ENCODE measurements around the gene ARID1B.
"Not testable (repeated sequence)": the region's sequence is repeated elsewhere in the genome, so short reads cannot be mapped to it uniquely, and the experiment has no call there.

Gene ARID1B

DNA sequence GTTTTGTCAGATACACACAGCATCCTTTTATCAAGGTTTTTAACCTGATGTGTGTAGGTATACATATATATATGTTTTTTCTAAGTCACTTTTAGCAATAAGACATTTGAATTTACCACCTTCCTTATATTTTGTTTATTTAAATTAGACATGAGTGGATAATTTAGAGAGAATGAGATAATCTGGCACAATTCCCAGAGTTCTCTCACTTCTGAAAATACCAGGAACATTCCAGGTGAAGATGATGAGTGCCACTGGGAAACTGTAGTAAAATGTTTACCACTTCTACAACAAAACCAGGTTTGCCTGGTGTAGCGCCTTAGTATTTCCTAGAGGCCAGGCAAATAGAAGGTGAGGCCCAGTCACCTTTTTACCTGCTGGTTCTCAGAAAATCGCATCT, 356.7 kb downstream of the ARID1B start:
- no peak for DNase-seq (ENCODE audit: low spot score)

DNA sequence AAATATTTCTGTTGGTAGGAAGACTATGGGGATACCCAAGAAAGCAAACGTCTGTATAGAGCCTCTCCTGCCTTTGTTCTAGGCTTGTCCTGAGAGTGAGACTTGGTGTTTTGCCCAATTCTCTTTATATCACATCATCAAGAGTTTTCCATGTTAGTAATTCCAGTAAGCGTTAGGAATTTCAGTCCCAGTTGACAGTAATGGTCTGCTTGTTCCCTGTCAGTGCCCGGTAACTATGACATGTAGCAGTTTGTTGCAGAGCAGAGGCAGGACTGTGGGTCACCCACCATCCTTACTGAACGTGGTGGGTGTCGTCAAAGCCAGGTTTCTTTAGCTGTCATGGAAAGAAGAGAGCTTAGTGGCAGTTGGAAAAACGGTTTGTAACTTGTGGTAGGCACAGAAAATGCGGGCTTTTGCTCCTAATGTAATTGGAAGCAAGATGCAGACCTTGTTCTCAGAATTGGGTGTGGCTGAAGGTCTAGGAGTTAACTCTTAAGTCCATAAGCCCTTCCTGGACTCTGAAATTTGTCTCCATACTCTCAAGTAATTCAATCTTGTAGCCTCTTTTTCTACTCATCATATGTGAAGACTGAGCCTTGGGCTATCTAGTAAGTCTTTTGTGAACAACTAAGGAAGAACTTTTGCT, 357.3 kb downstream of the ARID1B start:
- DNase-seq (ENCODE audit: low spot score): no peak

GRCh38 chr6:157135691-157136090, 358.5 kb downstream of the ARID1B start:
- DNase-seq (ENCODE audit: low spot score): no peak

DNA sequence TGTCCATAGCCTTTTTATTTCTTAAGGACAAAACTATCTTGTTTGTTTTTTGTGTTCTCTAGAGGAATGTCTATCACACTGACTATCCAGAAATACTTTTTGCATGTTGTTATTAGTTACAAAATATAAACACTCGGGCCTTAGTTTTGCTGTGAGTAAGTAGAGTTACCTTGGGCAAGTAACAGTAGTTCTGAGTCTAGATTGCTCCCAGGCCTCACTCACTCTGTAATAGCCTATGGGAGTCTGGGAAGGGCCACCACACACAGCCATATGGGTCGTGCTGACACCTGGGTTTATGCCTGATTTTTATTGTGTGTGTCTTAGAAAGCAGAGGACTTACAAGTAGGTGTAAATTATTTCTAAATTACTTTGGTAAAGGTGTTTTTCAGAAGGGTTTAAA, 360.3 kb downstream of the ARID1B start:
- DNase-seq (ENCODE audit: low spot score): no peak

GRCh38 chr6:157139054-157139708, 362.0 kb downstream of the ARID1B start:
- no peak for DNase-seq (ENCODE audit: low spot score)

- no peak for DNase-seq (ENCODE audit: low spot score)
These were observed 366.2 kb downstream of the ARID1B start for GRCh38 chr6:157143171-157143889.

DNA sequence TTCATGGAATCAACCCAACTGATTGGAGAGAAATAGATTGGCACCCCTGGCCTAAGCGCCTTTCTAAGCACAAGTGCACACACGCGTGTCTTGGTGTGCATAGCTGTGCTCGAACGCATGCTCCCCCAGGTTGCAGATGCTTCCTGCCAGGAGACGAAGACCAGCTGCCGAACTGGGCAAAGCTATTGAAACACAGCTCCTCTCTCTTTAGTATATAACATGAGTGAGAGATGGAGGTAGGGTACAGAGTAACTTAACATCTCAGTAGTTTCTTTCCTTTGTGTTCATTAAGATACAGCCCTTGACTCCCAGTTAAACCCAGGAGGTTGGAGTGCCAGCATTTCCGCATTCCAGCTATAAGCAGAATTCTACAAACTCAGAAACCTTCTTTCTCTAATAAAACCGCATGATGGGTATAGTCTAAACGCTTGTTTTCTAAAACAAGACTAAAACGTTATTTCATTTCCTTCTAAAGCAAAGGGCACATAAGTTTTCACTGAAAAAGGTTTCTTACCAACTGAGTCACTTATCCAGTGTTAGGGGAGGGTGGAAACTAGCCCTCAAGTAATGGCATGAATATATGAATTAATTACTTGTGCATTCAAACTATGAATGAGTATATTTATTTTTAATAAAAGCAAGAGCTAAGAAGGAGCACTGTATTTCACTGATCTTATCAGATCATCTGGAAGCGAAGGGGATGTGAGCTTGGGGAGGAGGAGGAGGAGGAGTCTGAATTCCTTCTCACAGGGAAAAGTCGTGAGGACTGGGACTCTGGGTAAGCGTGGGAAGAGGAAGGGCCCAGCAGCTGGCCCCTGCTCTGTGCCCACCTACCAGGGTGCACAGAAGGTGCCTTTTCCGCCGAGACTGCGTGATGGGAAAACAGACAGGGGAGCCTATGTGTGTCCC, 367.0 kb downstream of the ARID1B start:
- DNase-seq (ENCODE audit: low spot score): no peak

DNA sequence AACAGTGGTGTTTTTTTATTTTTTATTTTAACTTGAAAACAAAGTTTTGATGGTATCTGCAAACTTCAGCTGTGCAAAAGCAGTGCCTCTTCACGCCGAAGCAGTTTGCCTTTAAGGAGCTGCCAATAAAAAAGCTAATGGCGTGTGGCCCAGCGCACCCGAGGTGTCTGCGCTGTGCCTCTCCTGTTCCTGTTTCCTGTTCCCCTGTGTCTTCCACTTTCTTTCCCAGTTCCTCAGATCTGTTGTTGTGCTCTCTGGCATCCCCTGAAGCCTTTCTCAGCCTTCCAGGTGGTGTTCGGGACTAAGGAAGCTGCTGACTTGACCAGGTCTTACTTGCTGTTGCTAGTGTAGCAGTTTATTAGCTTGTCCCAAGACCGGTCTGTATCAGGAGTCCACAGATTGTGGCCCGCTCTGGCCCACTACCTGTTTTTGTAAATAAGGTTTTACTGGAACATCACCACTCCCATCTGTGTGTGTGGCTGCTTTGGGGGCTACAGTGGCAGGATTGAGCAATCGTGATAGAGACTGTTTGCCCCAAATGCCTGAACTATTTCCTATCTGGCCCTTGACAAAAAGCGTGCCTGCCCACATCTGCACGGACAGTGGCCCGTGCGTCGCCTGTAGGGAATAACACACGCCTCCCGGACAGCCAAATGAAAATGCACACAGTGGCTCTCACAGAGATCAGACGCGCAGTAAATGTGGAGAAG, 367.8 kb downstream of the ARID1B start:
- peak; percentile 57 for DNase-seq (ENCODE audit: low spot score)

- DNase-seq (ENCODE audit: low spot score): no peak
These were observed 368.6 kb downstream of the ARID1B start for GRCh38 chr6:157145656-157146285.

DNA sequence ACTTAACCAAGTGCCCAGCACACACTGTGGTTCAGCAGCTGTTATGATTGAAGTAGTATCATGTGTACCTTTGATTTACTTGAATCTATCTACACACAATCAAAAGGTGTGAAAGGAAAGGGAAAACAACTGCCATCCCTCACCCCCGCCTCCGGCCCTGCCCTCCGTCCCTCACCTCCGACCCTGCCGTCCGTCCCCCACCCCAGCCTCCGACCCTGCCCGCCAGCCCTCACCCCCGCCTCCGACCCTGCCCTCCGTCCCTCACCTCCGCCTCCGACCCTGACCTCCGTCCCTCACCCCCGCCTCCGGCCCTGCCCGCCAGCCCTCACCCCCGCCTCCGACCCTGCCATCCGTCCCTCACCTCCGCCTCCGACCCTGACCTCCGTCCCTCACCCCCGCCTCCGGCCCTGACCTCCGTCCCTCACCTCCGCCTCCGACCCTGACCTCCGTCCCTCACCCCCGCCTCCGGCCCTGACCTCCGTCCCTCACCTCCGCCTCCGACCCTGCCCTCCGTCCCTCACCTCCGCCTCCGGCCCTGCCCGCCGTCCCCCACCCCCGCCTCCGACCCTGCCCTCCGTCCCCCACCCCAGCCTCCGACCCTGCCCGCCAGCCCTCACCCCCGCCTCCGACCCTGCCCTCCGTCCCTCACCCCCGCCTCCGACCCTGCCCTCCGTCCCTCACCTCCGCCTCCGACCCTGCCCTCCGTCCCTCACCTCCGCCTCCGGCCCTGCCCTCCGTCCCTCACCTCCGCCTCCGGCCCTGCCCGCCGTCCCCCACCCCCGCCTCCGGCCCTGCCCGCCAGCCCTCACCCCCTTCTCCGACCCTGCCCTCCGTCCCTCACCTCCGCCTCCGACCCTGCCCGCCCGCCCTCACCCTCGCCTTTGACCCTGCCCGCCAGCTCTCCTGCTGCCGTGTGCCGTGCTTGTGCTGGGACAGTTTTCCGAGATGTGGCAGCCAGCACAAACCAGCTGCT, 370.2 kb downstream of the ARID1B start:
- DNase-seq (ENCODE audit: low spot score): not testable (repeated sequence)

GRCh38 chr6:157148391-157149323, 371.5 kb downstream of the ARID1B start:
- peak; percentile 53 for DNase-seq (ENCODE audit: low spot score)

GRCh38 chr6:157150076-157150475, 372.9 kb downstream of the ARID1B start:
- DNase-seq (ENCODE audit: low spot score): no peak

DNA sequence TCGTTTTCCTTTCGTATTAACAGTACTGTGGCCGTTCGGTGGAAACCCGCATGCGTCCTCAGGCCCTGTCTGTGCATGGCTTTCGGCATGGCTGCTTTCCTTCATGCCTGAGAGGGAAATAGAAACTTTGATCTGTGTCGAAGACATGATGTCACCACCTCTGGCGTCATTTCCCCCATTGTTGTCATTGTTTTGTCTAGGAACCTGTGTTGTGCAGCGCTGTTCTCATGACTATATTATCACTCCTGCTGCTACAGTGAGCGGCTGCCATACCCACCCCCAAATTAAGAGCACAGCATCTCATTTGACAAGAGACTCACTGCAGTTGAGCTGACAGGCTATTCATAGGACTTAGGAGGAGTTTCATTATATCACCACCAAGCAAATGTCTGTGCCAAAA, 373.9 kb downstream of the ARID1B start:
- DNase-seq (ENCODE audit: low spot score): no peak

- DNase-seq (ENCODE audit: low spot score): no peak
These were observed 374.8 kb downstream of the ARID1B start for GRCh38 chr6:157151989-157152388.

DNA sequence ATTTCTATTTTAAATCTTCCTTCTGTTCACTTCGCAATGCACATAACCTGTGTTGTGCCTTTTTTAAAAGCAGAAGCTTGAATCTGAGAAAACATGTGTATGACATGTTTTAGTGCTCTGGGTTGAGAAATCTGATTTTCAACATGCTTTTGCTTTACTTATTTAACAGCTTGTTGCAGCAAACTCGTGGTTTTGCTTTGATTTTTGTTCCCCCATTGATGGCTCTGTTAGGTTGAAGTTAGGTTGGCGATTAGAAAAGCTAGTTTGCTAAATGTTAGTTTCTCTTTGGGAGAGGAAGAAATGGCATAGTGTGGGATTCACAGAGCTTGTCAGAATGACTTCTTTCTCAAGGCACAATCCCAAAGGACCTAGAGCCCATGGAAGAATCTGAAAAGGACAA, 375.4 kb downstream of the ARID1B start:
- no peak for DNase-seq (ENCODE audit: low spot score)

DNA sequence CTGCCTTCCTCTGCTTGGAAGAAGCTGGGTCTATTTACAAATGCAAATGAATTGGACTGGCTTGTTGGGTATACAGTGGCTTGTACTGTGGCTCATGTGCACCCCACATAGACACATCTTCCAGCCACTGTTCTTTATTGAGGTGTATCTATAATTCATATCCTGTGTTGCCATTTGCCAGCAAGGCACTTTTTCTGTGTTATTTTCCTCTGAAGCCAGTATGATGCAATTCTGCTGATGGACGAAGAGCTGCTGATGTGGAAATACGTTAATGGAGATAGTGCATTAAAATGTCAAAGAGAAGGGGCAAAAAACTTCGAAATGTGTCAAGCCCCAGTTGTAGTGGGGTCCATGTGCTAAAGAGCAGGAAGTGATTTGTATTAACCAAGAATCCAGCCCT, 378.6 kb downstream of the ARID1B start:
- DNase-seq (ENCODE audit: low spot score): no peak

DNA sequence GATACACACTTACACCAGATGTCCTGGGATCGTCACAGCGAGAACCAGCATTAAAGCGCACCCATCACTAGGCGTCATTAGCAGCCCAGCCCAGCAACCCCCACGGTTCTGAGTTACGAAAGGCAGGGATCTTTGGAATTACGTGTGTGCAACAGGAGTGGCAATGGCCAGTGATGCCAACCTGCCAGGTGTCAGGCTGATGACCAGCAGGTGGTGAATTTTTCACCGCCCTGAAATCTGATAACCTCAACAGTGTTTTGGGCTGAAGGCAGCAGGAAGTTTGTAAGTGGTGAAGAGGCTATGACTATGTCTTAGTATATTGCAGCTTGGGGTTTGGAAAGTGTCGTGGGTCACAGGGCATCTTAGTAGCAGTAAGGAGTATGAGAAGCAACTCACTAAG, 380.1 kb downstream of the ARID1B start:
- no peak for DNase-seq (ENCODE audit: low spot score)

- no peak for DNase-seq (ENCODE audit: low spot score)
These were observed 381.3 kb downstream of the ARID1B start for GRCh38 chr6:157158456-157158855.

- DNase-seq (ENCODE audit: low spot score): no peak
These were observed 381.7 kb downstream of the ARID1B start for GRCh38 chr6:157158897-157159296.

Data from cerebellar cortex (tissue), 1 donor.